Activated CD4-positive, alpha-beta T cell treated with anti-CD3 and anti-CD28 coated beads, Interleukin-2, amount 50 U/mL, for 16 hours (primary cell): Measurements from ENCODE around the gene XIST.
A peak's percentile ranks its signal among the peaks of the same experiment; 100 is the strongest.
"Not testable (repeated sequence)": the region's sequence is repeated elsewhere in the genome, so short reads cannot be mapped to it uniquely, and the experiment has no call there.

Experiments
- DNase-seq: peaks from one replicate; pipeline ENCODE4 v3.0.0-alpha.2; 2020

XIST gene

GRCh38 chrX:73852467-73852866 is at the start of gene XIST:
XIST (minus strand) TSS chrX:73852714.
- DNase-seq, result peak; percentile 85

GRCh38 chrX:73898315-73898714 is 45.8 kb upstream of the XIST start:
- not testable (repeated sequence) for DNase-seq

DNA sequence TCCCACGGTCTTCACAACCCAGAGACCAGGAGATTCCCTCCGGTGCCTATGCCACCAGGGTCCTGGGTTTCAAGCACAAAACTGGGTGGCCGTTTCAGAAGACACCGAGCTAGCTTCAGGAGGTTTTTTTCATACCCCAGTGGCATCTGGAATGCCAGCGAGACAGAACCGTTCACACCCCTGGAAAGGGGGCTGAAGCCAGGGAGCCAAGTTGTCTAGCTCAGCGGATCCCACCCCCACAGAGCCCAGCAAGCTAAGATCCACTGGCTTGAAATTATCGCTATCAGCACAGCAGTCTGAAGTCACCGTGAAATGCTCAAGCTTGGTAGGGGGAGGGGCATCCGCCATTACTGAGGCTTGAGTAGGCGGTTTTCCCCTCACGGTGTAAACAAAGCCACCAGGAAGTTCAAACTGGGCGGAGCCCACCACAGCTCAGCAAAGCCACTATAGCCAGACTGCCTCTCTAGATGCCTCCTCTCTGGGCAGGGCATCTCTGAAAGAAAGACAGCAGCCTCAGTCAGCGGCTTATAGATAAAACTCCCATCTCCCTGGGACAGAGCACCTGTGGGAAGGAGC is 40.1 kb upstream of the XIST start:
- DNase-seq, result peak; percentile 24

DNA sequence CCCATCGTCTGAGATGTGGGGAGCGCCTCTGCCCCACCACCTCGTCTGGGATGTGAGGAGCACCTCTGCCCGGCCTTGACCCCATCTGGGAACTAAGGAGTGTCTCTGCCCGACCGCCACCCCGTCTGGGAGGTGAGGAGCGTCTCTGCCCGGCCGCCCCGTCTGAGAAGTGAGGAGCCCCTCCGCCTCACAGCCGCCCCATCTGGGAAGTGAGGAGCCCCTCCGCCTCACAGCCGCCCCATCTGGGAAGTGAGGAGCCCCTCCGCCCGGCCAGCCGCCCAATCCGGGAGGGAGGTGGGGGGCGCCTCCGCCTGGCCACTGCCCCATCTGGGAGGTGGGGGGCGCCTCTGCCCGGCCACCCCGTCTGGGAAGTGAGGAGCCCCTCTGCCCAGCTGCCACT is 29.7 kb upstream of the XIST start:
- DNase-seq, result not testable (repeated sequence)

DNA sequence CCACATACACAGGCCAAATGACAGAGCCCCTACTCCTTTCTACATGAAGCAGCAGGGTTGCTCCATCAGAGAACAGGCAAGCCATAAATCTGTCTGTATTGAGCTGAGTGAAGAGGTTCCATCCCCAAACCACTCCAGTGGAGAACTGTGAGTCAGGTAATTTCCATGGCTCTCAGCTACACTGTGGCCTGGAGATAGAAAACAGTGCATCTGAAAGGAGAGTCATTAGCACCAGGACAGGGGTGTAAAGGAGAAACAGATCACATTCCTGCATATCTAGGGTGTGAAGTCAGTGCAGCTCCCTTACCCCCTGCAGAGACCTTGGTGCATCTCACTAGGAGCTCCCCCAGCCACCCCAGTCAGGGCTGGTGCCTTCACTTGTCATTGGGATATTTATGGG is 25.2 kb upstream of the XIST start:
- DNase-seq, result no peak

GRCh38 chrX:73876911-73877310 is 24.4 kb upstream of the XIST start:
- DNase-seq, result no peak

DNA sequence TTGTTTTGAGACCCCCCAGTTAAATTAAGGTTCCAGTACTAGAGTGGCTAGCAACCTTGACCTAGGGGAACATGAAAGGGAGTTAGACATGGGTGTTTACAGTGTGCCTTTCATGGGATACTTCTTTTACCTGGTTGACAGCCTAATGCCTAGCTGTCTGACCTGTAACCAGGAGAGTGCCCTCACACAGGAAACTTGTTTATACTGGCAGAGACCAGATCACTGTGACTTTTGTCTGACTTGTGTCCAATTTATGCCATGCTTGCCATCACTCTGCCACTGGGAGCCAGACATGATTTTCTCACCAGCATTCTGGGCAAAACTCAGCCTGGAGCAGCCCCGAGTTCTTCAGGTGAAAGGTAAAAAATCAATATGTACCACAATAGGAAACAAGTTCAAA is 16.4 kb upstream of the XIST start:
- no peak for DNase-seq

GRCh38 chrX:73867144-73867543 is 14.6 kb upstream of the XIST start:
- no peak for DNase-seq

GRCh38 chrX:73863852-73864251 is 11.3 kb upstream of the XIST start:
- no peak for DNase-seq

DNA sequence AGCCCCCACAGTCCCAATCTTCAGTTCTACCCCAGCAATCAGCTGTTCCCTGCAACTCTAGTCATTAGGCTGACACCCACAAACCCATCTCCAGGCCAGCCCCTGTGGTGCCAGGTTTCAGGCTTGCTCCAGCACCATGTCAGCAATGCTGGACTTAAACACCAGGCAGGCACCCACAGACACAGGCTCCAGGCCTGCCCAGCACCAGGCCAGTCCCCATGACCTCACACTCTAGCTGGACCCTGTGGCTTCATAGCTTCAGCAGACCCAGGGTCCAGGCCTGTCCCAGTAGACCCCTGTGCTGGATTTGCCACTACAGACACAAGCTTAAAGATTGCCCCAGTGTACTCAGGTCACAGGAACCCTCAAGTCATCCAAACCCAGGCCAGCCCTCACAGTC is 10.8 kb upstream of the XIST start:
- no peak for DNase-seq

GRCh38 chrX:73859622-73860021 is 7.1 kb upstream of the XIST start:
- no peak for DNase-seq

GRCh38 chrX:73855546-73855945 is 3.0 kb upstream of the XIST start:
- DNase-seq, result peak; percentile 75

- DNase-seq, result no peak
These were observed 492 bp downstream of the XIST start for GRCh38 chrX:73852022-73852421.

DNA sequence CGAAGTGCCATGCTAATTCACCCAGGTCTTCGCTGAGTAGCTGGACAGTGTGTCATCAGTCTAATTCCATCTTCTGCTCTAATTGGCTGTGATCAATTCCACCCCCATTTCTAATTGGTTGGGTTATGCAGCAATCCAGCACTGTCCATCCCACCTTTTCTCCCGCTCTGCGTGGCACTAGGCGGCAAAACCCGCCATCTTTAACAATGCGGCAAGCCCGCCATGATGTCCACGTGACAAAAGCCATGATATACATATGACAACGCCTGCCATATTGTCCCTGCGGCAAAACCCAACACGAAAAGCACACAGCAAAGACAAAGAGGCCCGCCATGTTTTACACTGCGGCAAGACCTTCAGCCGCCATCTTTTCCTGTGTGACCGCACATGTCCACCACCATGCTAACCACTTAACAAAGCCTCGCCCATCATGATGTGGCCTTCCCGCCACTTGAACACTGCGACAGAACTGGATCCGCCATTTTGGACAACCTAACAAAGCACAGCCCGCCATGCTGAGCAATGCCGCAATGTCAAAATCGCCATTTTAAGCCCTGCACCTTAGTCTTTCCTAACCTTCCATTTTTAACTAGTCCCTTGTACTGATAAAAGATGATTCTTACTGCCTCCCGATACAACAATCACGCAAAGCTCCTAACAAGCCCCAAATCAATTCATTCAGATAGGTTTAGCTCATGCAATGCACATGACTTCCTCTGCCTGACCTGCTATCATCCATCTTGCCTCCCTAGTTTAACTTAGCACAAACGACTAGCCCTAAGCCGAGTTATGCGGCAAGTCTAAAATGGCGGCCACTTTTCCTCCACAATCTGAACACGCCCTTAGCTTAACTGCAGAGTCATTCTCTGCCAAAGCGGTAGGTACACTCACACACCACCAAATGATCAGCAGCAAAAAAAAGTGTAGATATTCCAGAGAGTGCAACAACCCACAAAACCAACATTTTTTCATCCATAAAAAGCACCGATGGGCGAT is 1.2 kb downstream of the XIST start:
- DNase-seq, result peak; percentile 88

- DNase-seq, result peak; percentile 6
These were observed 2.1 kb downstream of the XIST start for GRCh38 chrX:73850124-73851013.

DNA sequence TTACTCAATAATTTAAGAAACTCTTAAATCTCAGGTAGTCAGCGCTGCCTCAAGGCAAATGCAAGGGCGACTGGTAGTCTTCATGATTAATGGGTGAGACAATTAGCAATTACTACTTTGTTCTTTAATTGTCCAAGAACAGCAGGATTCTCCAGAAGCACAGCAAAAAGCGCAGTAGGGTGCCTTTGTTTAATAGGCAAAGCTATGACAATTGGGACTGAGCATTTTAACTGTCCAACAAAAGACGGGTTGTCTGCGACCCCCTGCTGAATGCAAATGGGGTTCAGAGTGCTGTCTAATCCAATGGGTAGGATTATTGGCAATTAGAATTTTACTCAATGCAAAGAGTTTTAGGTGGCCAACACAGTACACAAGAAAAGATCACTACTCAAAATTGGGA is 3.4 kb downstream of the XIST start:
- DNase-seq, result no peak

DNA sequence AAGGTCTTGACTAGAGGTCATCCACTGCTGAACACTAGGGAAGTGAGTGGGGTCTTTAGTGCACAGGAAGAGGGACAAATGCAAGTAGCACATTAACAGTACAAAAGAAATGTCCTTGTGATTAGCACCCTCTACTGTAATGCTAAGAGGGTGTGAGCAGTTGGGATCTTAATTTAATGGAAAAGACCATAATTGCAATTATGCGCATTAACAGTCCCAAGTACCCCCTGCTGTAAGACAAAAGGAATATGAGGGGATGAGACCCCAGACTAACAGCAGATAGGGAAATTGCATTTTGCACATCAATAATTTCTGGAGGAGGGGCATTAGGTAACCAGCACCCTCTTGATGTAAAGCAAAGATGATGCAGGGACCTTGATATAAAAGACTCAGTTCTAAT is 4.5 kb downstream of the XIST start:
- no peak for DNase-seq

DNA sequence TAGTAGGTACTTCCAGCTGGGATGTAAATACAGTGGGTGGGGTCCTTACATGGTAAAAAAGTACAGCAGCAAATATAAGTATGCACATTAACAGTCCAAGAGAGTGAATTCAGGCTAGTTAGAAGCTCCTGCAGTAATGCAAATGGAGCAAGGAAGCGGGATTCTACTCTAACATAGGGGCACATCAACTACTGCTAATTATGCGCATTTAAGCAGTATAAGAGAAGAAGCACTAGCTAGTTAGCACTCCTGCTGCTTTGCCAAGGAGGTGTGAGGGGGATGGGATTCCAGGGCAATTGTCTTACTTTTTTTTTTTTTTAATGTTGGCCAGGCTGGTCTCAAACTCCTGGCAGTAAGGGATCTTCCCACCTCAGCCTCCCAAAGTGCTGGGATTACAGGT is 5.4 kb downstream of the XIST start:
- no peak for DNase-seq

- DNase-seq, result no peak
These were observed 9.8 kb downstream of the XIST start for GRCh38 chrX:73842541-73843234.

DNA sequence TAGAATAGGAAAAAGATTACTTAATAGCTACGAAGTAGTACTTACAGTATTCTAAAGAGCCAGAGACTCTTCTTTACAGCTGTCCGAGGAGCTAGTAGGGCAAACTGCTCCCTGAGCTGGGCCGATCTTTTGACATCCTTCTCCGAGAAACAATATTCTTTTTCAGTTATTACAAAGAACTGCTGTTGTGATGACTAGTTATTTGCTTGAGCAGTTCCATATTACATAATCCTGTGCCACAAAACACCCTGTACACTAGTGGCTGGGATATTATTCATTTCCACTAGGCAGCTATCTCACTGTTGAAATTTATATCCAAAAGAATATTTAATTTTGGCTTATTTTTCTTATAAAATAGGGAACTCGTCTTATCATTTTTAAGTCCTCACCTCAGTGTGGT is 11.2 kb downstream of the XIST start:
- DNase-seq, result no peak

DNA sequence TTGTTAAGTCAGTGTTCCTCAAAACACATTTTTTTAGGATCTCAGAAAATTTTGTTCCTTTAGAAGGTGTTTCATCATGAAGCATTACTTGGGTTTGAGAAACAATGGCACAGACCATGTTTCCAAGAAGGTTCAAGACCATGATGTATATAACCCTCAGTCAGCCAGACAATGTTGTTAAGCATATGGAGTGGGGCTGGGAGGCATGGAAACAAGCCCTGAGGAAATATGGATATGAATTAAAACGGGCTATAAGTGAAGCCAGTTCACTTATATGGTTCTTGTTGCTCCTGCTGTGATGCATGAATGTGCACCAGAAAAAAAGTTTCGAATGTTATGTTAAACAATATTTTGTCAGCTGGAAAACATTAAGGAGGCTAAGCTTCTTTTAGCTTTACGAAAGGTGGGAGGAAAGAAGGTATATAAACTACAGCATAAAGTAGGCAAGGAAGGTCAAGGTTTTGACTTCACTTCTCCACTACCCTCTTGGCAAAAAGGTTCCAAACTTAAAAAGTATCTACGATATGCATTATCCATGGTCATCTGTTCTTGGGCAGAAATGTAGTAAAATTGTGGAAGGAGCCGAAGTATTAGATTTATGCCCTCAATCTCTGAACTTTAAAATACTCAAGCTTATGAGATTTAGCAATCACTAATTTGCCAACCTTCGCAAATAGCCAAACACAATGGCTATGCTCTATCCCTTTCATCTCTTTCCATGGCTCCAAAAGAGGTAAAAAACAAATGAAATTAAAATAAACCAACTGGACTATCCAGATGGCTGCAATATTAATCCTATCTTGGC is 12.2 kb downstream of the XIST start:
- DNase-seq, result no peak

- DNase-seq, result no peak
These were observed 13.4 kb downstream of the XIST start for GRCh38 chrX:73839152-73839551.
